IPS DF 4.7 (cell line): ENCODE measurements around the gene ARHGAP9.
"Not testable (repeated sequence)": the region's sequence is repeated elsewhere in the genome, so short reads cannot be mapped to it uniquely, and the experiment has no call there.

Source experiments
- DNase-seq: peaks from one replicate; pipeline ENCODE4 v3.0.0-alpha.2; 2013; ENCODE audit warnings: low spot score; ENCODE audit errors: extremely low read depth

Gene ARHGAP9

GRCh38 chr12:57438400-57438799 is 41.3 kb downstream of the ARHGAP9 start:
- DNase-seq: no peak

- DNase-seq: no peak
Observed at GRCh38 chr12:57435293-57435692, 44.4 kb downstream of the ARHGAP9 start.

GRCh38 chr12:57434517-57435223 is 45.0 kb downstream of the ARHGAP9 start, which contains the start of gene INHBC:
Gene INHBC, plus strand, starts transcription at chr12:57434784. Its CDS starts 103 bp downstream, at chr12:57434887.
- DNase-seq: no peak

GRCh38 chr12:57433370-57433769 is 46.3 kb downstream of the ARHGAP9 start:
- DNase-seq: no peak

- DNase-seq: no peak
Observed at GRCh38 chr12:57431654-57432188, 47.9 kb downstream of the ARHGAP9 start.

GRCh38 chr12:57430931-57431566 is 48.6 kb downstream of the ARHGAP9 start, which contains the start of gene R3HDM2:
Gene R3HDM2, minus strand, starts transcription at chr12:57431043. Its CDS starts 120,615 bp downstream, at chr12:57310428.
- DNase-seq: peak; percentile 86

- DNase-seq: no peak
Observed at GRCh38 chr12:57430112-57430930, 49.3 kb downstream of the ARHGAP9 start.

GRCh38 chr12:57429473-57430111 is 50.1 kb downstream of the ARHGAP9 start:
- DNase-seq: no peak

- DNase-seq: no peak
Observed at GRCh38 chr12:57428965-57429364, 50.7 kb downstream of the ARHGAP9 start.

GRCh38 chr12:57426948-57427347 is 52.7 kb downstream of the ARHGAP9 start:
- DNase-seq: not testable (repeated sequence)
